CD14-positive monocyte (primary cell): ENCODE data around the gene KLK3. TPM values are rescaled to one million over a fixed set of nuclear protein-coding genes. Genes with fewer than 3 reads are reported as not detected.

Experiments
- DNase-seq, 3 donors: peaks; one replicate each; pipeline ENCODE4 v3.0.0-alpha.2; 2011 to 2022
- H2AFZ ChIP-seq: 2 replicates; pipeline ENCODE4 v1.6.0; 2012; ENCODE audit warnings: mild to moderate bottlenecking, low read depth, low read length, inconsistent platforms; ENCODE audit not compliant: insufficient read depth, poor library complexity, severe bottlenecking
- H3K27ac ChIP-seq, 2 donors: 1 replicate in 1 of 2; 2 replicates in 1 of 2; pipeline ENCODE4 v1.5.1; 2012 to 2013; ENCODE audit warnings: low read length in 2 of 2, control low read depth in 1 of 2, inconsistent platforms in 1 of 2, low read depth in 1 of 2, mild to moderate bottlenecking in 1 of 2
- H3K27me3 ChIP-seq, 2 donors: one replicate each; pipeline versions ENCODE4 v1.6.0 to v1.6.1; 2011 to 2013; ENCODE audit warnings: low read length in 2 of 2; ENCODE audit not compliant: control insufficient read depth in 2 of 2, insufficient read depth in 2 of 2
- H3K36me3 ChIP-seq, 2 donors: replicated peaks in 1 of 2; 1 replicate in 1 of 2; 2 replicates in 1 of 2; pipeline versions ENCODE4 v1.5.1 to v1.6.1; 2012 to 2013; ENCODE audit warnings: low read length in 2 of 2, control low read depth in 1 of 2, inconsistent platforms in 1 of 2, mild to moderate bottlenecking in 1 of 2; ENCODE audit not compliant: insufficient read depth in 2 of 2, control insufficient read depth in 1 of 2
- H3K4me1 ChIP-seq, 2 donors: 1 replicate in 1 of 2; 2 replicates in 1 of 2; pipeline versions ENCODE4 v1.5.1 to v1.6.1; 2012 to 2013; ENCODE audit warnings: low read length in 2 of 2, control low read depth in 1 of 2, inconsistent platforms in 1 of 2, mild to moderate bottlenecking in 1 of 2, moderate library complexity in 1 of 2; ENCODE audit not compliant: insufficient read depth in 2 of 2, control insufficient read depth in 1 of 2
- H3K4me2 ChIP-seq: replicated peaks from 2 replicates; pipeline ENCODE3; 2012; ENCODE audit warnings: low read length, moderate library complexity, mild to moderate bottlenecking; ENCODE audit not compliant: poor library complexity, severe bottlenecking; ENCODE audit errors: extremely low read depth
- H3K4me3 ChIP-seq, 3 experiments: fragments of 200-600 bp in 1 of 3; sonication (generic) in 1 of 3; replicated peaks in 1 of 3; 1 replicate in 2 of 3; 2 replicates in 1 of 3; pipeline ENCODE4 v1.5.1; 2011 to 2013; ENCODE audit warnings: low read length in 3 of 3, mild to moderate bottlenecking in 3 of 3, control low read depth in 2 of 3, low read depth in 2 of 3, inconsistent platforms in 1 of 3, moderate library complexity in 1 of 3
- H3K79me2 ChIP-seq: 2 replicates; pipeline ENCODE4 v1.6.0; 2012; ENCODE audit warnings: mild to moderate bottlenecking, control low read depth, inconsistent platforms, low read length, moderate library complexity; ENCODE audit not compliant: insufficient read depth
- H3K9ac ChIP-seq: 2 replicates; pipeline ENCODE4 v1.6.0; 2017; ENCODE audit warnings: low read length, mild to moderate bottlenecking; ENCODE audit not compliant: insufficient read depth, poor library complexity, severe bottlenecking
- H3K9me3 ChIP-seq, 2 donors: replicated peaks in 1 of 2; 1 replicate in 1 of 2; 2 replicates in 1 of 2; pipeline versions ENCODE4 v1.5.1 to v1.6.1; 2012 to 2013; ENCODE audit warnings: low read length in 2 of 2, control low read depth in 1 of 2; ENCODE audit not compliant: control insufficient read depth in 1 of 2, insufficient read depth in 1 of 2
- H4K20me1 ChIP-seq: 2 replicates; pipeline ENCODE4 v1.6.0; 2012; ENCODE audit warnings: mild to moderate bottlenecking, low read length, control low read depth, moderate library complexity; ENCODE audit not compliant: insufficient read depth
- H3K27ac Mint-ChIP-seq, 7 donors: one replicate each; pipeline ENCODE4 v1.8.0; 2020; ENCODE audit warnings: mild to moderate bottlenecking in 7 of 7, mixed read lengths in 7 of 7, moderate library complexity in 6 of 7, inconsistent platforms in 2 of 7
- H3K27me3 Mint-ChIP-seq, 3 donors: one replicate each; pipeline ENCODE4 v1.8.0; 2021 to 2022; ENCODE audit warnings: low read depth in 3 of 3, mild to moderate bottlenecking in 3 of 3, mixed read lengths in 3 of 3, moderate library complexity in 3 of 3, inconsistent platforms in 1 of 3
- H3K36me3 Mint-ChIP-seq, 2 donors: one replicate each; pipeline ENCODE4 v1.8.0; 2020; ENCODE audit warnings: mixed read lengths in 2 of 2, inconsistent platforms in 1 of 2, mild to moderate bottlenecking in 1 of 2
- H3K4me1 Mint-ChIP-seq: one replicate; pipeline ENCODE4 v1.8.0; 2020; ENCODE audit warnings: mild to moderate bottlenecking, mixed read lengths
- H3K4me3 Mint-ChIP-seq, 2 donors: one replicate each; pipeline ENCODE4 v1.8.0; 2020; ENCODE audit warnings: mild to moderate bottlenecking in 2 of 2, mixed read lengths in 2 of 2, moderate library complexity in 1 of 2
- H3K9me3 Mint-ChIP-seq, 7 donors: one replicate each; pipeline ENCODE4 v1.8.0; 2020 to 2022; ENCODE audit warnings: mixed read lengths in 7 of 7, mild to moderate bottlenecking in 6 of 7, moderate library complexity in 6 of 7, inconsistent platforms in 2 of 7
- WGBS: methylation state at CpG from one replicate; pipeline ENCODE4 v1.1.5; 2013; ENCODE audit warnings: missing lambda C conversion rate; ENCODE audit not compliant: insufficient coverage; 5-methylcytosine and 5-hydroxymethylcytosine counted together
- intact Hi-C, 2 donors: fragments of 100-400 bp; cut with micrococcal nuclease; formaldehyde crosslinking; loops; one replicate each; pipeline versions ENCODE4 v1.15.0 to v1.15.1; 2023
- polyA plus RNA-seq, 3 donors: library from polyadenylated mRNA; depleted of rRNA in 1 of 3; unstranded in 2 of 3; stranded (reverse) in 1 of 3; fragments of 300-500 nt in 2 of 3; fragments of >200 nt in 1 of 3; fragmentation: Illumina TruSeq in 2 of 3; gene quantifications; 1 replicate in 2 of 3; 2 replicates in 1 of 3; pipeline ENCODE4 v1.2.3, GENCODE V29; 2012 to 2021
- TF ChIP-seq, protein P1 (sequence below): fragments of 200-600 bp; IDR thresholded peaks from one replicate; pipeline ENCODE4 v1.8.0; 2022; ENCODE audit warnings: antibody characterized with exemption, mild to moderate bottlenecking

Gene KLK3
- polyA plus RNA-seq, 3 donors = not detected

DNA sequence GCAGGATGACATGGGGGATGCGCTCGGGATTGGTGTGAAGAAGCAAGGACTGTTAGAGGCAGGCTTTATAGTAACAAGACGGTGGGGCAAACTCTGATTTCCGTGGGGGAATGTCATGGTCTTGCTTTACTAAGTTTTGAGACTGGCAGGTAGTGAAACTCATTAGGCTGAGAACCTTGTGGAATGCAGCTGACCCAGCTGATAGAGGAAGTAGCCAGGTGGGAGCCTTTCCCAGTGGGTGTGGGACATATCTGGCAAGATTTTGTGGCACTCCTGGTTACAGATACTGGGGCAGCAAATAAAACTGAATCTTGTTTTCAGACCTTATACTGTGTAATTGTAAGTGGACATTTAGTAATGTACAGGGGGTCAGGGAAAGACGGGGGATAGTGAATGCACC is 25.5 kb downstream of the KLK3 start:
- no peak overlapping the region for H3K9ac ChIP-seq
- intact Hi-C loops = no loop called here
- TF ChIP-seq, protein P1, sequence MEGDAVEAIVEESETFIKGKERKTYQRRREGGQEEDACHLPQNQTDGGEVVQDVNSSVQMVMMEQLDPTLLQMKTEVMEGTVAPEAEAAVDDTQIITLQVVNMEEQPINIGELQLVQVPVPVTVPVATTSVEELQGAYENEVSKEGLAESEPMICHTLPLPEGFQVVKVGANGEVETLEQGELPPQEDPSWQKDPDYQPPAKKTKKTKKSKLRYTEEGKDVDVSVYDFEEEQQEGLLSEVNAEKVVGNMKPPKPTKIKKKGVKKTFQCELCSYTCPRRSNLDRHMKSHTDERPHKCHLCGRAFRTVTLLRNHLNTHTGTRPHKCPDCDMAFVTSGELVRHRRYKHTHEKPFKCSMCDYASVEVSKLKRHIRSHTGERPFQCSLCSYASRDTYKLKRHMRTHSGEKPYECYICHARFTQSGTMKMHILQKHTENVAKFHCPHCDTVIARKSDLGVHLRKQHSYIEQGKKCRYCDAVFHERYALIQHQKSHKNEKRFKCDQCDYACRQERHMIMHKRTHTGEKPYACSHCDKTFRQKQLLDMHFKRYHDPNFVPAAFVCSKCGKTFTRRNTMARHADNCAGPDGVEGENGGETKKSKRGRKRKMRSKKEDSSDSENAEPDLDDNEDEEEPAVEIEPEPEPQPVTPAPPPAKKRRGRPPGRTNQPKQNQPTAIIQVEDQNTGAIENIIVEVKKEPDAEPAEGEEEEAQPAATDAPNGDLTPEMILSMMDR = no peak
- Mint-ChIP-seq H3K27me3 (peaks cover 5 to 19% (median 14%) of the 10 kb centered on the region in 3 donors), H3K27ac (no peak overlapping the region), H3K4me3 (no peak overlapping the region), H3K4me1 (no peaks in the 10 kb centered on the region), H3K9me3 (peaks cover 0 to 1% (median 0%) of the 10 kb centered on the region in 7 donors), H3K36me3 (no peaks in the 10 kb centered on the region)
- H2AFZ ChIP-seq = no peak overlapping the region
- 82% methylated on average over 5 of the region's 5 CpGs for WGBS
- no peaks in the 10 kb centered on the region for H3K79me2 ChIP-seq
- no peaks in the 10 kb centered on the region for H3K4me1 ChIP-seq
- H3K4me3 ChIP-seq = no peak overlapping the region
- H3K36me3 ChIP-seq = no peaks in the 10 kb centered on the region
- DNase-seq = no peak
- no peaks in the 10 kb centered on the region for H4K20me1 ChIP-seq
- no peak overlapping the region for H3K4me2 ChIP-seq
- H3K27me3 ChIP-seq = no peaks in the 10 kb centered on the region
- H3K9me3 ChIP-seq = no peaks in the 10 kb centered on the region
- no peak overlapping the region for H3K27ac ChIP-seq

DNA sequence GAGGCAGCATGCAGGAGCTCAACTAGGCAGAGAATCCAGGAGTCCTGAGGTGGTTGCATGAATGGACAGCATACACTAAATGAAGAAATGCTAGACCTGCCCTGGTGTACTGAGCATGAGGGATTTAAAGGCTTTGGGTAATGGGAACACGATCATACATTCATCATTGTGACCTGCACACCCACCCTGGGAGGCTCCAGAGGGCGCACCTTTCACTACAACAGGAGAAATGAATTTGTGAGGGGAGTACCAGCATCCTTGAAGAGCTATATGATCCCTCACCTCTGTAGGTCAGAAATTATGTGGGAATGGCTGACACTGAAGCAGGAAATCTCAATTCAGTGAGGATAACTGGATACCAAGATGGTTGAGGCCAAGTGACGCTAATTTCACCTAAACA is 27.5 kb downstream of the KLK3 start:
- H3K9me3 Mint-ChIP-seq = peaks cover 0 to 1% (median 0%) of the 10 kb centered on the region in 7 donors
- H3K9ac ChIP-seq = no peak overlapping the region
- no peak overlapping the region for H3K4me3 ChIP-seq
- H3K4me1 Mint-ChIP-seq = no peaks in the 10 kb centered on the region
- WGBS = 88% methylated on average over 1 of the region's 3 CpGs
- no peaks in the 10 kb centered on the region for H3K4me1 ChIP-seq
- no peaks in the 10 kb centered on the region for H4K20me1 ChIP-seq
- H3K27me3 Mint-ChIP-seq = peaks cover 5 to 26% (median 14%) of the 10 kb centered on the region in 3 donors
- H2AFZ ChIP-seq = no peak overlapping the region
- H3K9me3 ChIP-seq = no peaks in the 10 kb centered on the region
- no peak overlapping the region for H3K4me3 Mint-ChIP-seq
- no peaks in the 10 kb centered on the region for H3K27me3 ChIP-seq
- H3K36me3 Mint-ChIP-seq = no peaks in the 10 kb centered on the region
- H3K79me2 ChIP-seq = no peaks in the 10 kb centered on the region
- no peaks in the 10 kb centered on the region for H3K36me3 ChIP-seq
- TF ChIP-seq, protein P1 = no peak
- no peak overlapping the region for H3K4me2 ChIP-seq
- intact Hi-C loops = no loop called here
- DNase-seq = no peak
- no peak overlapping the region for H3K27ac ChIP-seq
- no peak overlapping the region for H3K27ac Mint-ChIP-seq
